GM18505 (cell line): ENCODE measurements around the gene NPHP4.

Experiments used
- ATAC-seq: cut with Tn5 transposase; IDR thresholded peaks from one replicate; pipeline ENCODE4 v1.9.1; 2021; ENCODE audit not compliant: unreplicated experiment
- POLR2A ChIP-seq: IDR thresholded peaks from 4 replicates; pipeline ENCODE4 v1.6.1; 2011; ENCODE audit warnings: borderline replicate concordance; ENCODE audit not compliant: insufficient read depth, insufficient read length; ENCODE audit errors: extremely low read depth

NPHP4 gene

GRCh38 chr1:5916572-5917280 lies 75.5 kb downstream of the NPHP4 start:
- no peak for TF ChIP-seq POLR2A
- ATAC-seq, result no peak

DNA sequence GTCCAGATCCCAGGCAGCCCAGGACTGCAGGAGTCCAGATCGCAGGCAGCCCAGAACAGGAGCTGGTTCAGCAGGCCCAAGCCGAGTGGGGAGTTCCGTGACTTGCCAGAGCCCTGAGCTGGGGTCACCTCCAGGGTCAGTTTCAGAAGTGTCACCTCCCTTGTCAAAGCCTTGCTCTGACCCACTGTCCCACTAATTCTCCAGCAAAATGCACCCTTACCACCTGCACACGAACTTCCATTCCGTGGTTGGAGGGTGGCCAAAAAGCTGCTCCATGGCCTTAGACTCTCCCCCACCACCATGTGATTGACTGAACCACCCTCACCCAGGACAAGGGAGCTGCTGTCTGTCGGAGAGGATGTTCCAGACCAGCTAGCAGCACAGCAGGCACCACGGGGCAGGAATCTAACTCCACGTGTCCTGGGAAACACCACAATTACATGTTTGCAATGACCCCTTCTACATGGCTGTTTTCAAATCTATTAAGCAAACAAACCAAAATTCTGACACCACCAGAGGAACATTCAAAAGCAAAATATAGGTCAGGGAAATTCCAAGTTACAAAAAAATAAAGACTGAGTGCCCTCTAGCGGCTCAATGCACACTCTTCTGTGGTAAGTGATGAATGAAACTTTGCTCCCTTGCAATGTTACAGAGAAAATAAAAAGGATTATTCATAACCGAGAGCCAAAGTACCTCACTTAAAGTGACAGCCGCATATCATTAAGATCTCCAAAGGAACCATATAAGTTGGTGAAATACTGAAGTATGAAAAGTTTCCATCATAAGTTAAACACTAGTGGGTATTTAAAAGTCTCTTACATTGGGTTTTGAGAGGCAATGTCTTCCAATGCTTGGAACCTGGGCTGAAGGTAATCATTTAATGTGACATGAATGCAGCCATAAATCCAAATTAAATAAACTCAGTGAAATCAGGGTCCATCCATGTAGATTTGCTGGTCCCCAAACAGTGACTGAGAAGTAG lies 76.3 kb downstream of the NPHP4 start:
- TF ChIP-seq POLR2A, result no peak
- no peak for ATAC-seq

DNA sequence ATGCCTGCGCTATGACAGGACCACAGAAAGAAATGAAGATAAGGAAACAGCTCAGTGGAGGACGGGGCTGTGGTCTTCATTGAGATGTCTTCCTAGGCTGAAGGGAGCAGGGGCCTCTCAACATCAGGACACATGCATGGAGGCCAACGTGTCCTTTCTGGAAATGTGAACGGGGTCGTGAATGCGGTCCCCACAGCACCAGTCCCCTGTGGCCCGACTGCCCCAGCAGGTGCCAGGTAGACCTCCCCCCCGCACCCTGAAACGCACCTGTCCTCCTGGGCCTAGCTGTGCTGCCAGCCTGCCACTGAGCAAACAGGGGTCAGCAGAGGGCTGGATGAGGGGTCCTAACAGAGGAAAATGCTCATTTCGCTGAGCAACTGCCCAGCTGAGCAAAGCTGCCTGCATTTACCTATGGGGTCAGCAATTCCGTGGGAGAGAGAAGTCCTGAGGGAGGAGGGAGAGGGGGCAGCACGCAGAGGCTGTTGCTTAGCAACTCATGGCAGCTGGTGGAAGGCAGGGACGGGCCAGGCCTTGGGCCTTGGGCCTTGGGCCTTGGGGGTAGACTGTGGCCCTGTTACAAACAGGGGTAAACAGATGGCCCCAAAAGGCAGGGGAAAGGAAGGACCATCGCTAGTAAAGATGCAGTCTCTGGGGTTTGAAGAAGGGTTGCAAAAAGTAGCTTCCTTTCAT lies 77.4 kb downstream of the NPHP4 start:
- no peak for TF ChIP-seq POLR2A
- no peak for ATAC-seq

GRCh38 chr1:5913876-5914275 lies 78.3 kb downstream of the NPHP4 start:
- TF ChIP-seq POLR2A, result no peak
- ATAC-seq, result no peak

GRCh38 chr1:5913078-5913845 lies 79.0 kb downstream of the NPHP4 start:
- TF ChIP-seq POLR2A, result no peak
- no peak for ATAC-seq

DNA sequence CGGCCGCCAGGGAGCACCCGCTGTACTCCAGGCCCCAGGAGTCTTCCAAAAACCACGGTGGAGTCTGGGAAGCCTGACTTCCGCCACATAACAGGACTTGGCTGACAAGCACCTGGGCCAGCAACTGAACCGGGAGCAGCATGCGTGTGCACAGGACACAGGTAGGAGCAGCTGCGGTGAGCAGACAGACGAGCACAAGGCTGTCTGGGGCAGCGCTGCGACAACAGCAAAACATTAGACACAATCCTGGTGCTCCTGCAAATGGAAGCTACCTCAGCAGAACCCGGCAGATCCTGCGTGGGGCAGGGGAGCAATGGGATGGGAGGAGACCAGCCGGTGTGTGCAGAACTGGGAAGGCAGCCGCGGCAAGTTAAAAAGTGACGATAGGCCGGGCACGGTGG lies 80.4 kb downstream of the NPHP4 start:
- no peak for TF ChIP-seq POLR2A
- no peak for ATAC-seq

DNA sequence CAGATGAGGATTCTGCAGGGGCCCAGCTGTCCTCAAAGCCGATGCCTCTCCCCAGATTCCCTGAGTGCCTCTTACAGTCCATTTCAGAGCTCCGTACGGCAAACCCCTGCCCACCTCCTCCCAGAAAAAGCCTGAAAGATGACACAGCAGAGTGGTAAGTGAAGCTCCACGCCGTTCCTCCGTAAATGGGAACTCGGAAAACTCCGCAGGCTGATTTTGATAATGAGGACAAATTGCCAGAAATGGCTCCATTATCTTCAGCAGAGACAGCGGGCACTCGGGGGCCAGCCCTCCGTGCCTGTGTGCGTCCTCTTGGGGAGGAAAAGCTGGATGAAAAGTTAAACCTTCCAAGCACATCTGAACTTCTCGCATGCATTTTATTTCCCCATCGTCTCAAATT lies 81.1 kb downstream of the NPHP4 start:
- no peak for TF ChIP-seq POLR2A
- no peak for ATAC-seq

DNA sequence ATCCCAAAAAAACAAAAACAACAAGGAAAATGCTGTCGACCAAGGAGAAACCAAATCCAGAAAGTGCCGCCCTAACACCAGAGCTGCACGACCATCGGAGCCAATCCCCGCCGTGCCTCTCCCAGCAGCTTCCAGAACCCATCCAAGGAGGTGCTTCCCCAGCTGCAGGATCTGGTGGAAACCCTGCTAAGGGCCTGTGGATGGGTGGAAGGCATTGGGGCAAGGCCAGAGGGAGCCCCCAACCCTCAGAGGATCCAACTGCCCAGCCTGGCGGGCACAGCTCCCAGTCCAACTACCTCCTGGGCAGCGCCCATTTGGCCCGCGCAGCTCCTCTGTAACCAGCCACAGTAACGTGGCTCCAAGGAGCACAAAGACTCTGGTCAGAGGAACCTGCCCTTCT lies 81.6 kb downstream of the NPHP4 start:
- no peak for TF ChIP-seq POLR2A
- no peak for ATAC-seq

- no peak for TF ChIP-seq POLR2A
- ATAC-seq, result no peak
Observed at GRCh38 chr1:5910276-5910620, 82.0 kb downstream of the NPHP4 start.

DNA sequence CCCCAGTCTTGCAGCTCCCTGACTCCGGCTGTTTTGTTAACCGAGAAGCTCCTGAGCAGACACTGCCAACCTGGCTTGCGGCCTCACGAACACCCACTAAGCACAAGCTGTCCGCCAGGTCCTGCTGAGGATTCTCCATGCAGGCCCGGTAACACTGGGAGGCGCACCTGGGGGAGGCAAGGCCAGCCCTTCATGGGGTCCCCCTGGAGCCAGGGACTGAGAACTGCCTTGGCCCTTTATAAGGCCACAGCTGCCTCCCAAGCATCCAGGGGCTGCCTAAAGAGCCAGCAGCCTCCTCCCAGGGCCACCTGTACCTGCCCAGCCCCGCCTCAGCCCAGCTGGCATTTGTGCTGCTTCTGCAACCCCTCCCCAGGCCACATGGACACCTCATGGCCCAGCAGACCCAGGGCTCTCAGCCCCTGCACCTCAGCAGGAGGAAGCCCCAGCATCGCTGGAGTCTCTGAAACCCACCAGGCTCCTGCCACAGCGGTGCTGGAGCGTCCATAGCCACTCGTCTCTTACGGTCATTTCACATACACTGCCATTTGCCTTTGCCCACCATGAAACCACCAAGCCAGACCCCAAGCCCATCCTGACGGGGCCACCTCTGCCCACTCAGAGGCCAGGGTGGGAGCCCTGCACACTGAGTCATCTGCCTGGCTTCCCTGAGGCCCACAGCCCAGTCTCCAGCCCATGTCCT lies 82.5 kb downstream of the NPHP4 start:
- ATAC-seq, result no peak
- no peak for TF ChIP-seq POLR2A

DNA sequence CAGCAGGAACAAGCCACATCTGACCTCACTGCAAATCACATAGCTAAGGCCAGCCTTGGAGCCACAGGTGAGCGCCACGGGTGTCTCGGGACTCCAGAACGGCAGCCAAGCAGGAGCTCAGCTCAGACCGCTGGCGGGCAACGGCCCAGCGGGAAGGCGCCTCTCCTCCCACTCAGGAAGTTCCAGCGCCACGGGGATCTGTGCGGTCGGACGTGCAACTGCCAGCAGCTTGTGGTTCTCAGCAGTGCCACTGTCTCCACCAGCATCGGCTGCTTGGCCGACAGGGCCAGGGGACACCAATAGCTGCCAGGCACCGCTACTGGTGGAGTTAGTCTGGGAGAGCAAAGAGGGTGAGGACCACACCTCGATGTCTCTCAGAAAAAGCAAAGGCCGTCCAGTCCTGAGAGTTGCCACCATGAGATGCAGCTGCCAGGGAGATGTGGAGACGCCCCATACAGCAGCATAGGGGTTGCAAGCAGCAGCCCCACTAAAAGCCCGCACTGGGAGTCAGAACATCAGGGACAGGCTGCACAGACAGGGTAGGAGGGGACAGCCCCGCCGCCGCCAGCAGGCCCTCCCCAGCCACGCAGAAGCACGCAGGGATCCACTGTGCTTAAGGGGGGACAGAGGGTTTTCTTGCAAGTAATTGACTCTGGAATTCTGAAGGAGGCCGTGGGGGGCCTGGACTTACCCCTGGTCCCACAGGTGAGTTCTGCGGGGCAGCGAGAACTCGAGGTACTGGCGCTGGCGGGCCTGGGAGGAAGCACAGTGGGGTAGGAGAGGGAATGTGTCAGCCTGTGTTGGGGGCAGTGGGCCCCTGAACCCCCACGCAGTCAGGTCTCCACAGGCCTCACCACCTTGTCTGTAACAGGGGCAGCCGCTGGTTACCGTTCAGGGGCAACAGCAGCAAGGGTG lies 83.5 kb downstream of the NPHP4 start:
- no peak for ATAC-seq

More for the DNA sequence above, 83.5 kb downstream of the NPHP4 start:
- TF ChIP-seq POLR2A, result no peak
